SU-DHL-6 (cell line): ENCODE measurements around the gene ARPC1A.

Source experiments
- H2AFZ ChIP-seq: fragments of 200-600 bp; sonication (generic); 2 replicates; pipeline ENCODE4 v1.6.1; 2014; ENCODE audit warnings: low read depth, mild to moderate bottlenecking, moderate library complexity, mixed read lengths, antibody characterized with exemption, low read length; ENCODE audit not compliant: severe bottlenecking
- H3F3A ChIP-seq: fragments of 200-600 bp; shearing (Covaris generic); 2 replicates; pipeline ENCODE4 v1.6.0; 2016; ENCODE audit warnings: antibody characterized with exemption, mild to moderate bottlenecking; ENCODE audit not compliant: insufficient read depth
- H3K27ac ChIP-seq: fragments of 200-600 bp; sonication (generic); 2 replicates; pipeline ENCODE4 v1.5.1; 2016; ENCODE audit warnings: low read depth, mild to moderate bottlenecking, low read length, moderate library complexity, mixed read lengths
- H3K27me3 ChIP-seq: fragments of 200-600 bp; sonication (generic), shearing (Covaris generic); 2 replicates; pipeline ENCODE4 v1.6.0; 2014; ENCODE audit warnings: mild to moderate bottlenecking, low read length
- H3K36me3 ChIP-seq: fragments of 200-600 bp; sonication (generic); 2 replicates; pipeline ENCODE4 v1.6.1; 2014; ENCODE audit warnings: mild to moderate bottlenecking, low read length, mixed read lengths
- H3K4me2 ChIP-seq: fragments of 300-600, 200-600 bp; shearing (Covaris generic), sonication (generic); 2 replicates; pipeline ENCODE4 v1.6.0; 2014; ENCODE audit warnings: low read length, low read depth, mild to moderate bottlenecking; ENCODE audit not compliant: poor library complexity, severe bottlenecking
- H3K4me3 ChIP-seq: fragments of 200-600 bp; sonication (generic); 2 replicates; pipeline ENCODE4 v1.5.1; 2014; ENCODE audit warnings: antibody characterized with exemption, low read length, mild to moderate bottlenecking, mixed read lengths; ENCODE audit not compliant: insufficient read depth, poor library complexity, severe bottlenecking
- H3K79me2 ChIP-seq: fragments of 200-600 bp; sonication (generic); 2 replicates; pipeline ENCODE4 v1.6.1; 2014; ENCODE audit warnings: mild to moderate bottlenecking, low read length, moderate library complexity; ENCODE audit not compliant: insufficient read depth
- H3K9ac ChIP-seq: fragments of 200-600 bp; sonication (generic); 2 replicates; pipeline ENCODE4 v1.7.0; 2014; ENCODE audit warnings: mild to moderate bottlenecking, low read length
- H3K9me2 ChIP-seq: fragments of 200-600 bp; sonication (generic); replicated peaks from 2 replicates; pipeline ENCODE4 v1.6.1; 2014; ENCODE audit warnings: low read length; ENCODE audit not compliant: insufficient read depth
- H3K9me3 ChIP-seq: fragments of 200-600 bp; sonication (generic); 2 replicates; pipeline ENCODE4 v1.6.1; 2014; ENCODE audit warnings: low read length, mixed read lengths; ENCODE audit not compliant: insufficient read depth
- H4K20me1 ChIP-seq: fragments of 200-600 bp; sonication (generic); 2 replicates; pipeline ENCODE4 v1.6.1; 2014; ENCODE audit warnings: low read depth, mild to moderate bottlenecking, antibody characterized with exemption, low read length, moderate library complexity, mixed read lengths
- EZH2phosphoT487 ChIP-seq: fragments of 200-600 bp; sonication (generic), shearing (Covaris generic); conservative IDR thresholded peaks from 2 replicates; pipeline ENCODE4 v1.6.1; 2018; ENCODE audit warnings: mild to moderate bottlenecking, antibody characterized with exemption, low read length, moderate library complexity, mixed read lengths
- TF ChIP-seq, protein P1 (sequence below): fragments of 200-600 bp; sonication (generic); IDR thresholded peaks from one replicate; pipeline ENCODE4 v1.5.1; 2017; ENCODE audit warnings: antibody characterized with exemption, mild to moderate bottlenecking, low read length, moderate library complexity; ENCODE audit not compliant: insufficient read depth, poor library complexity, severe bottlenecking

Gene ARPC1A

DNA sequence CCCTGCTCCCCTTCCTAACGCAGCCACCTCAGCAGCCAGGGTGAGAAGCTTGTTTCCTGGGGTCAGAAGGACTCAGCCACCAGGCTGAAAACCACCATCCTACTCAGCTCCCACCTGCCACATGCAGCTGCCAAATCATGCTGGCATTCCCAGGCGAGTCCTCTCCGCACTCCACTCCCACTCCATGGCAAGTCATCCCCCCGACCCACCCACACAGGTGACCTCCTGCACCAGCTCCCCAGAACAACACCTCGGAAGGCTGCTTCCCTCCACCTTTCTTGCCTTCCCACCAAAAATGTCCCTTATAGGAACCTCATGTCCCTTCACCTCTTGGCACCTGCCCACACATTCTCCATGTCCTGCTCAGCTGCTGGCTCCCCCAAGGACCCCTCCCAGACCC is 78.1 kb downstream of the ARPC1A start:
- Histone ChIP-seq H3K4me3 (no peak overlapping the region), H3K9me3 (no peaks in the 10 kb centered on the region), H3K36me3 (peaks cover 3% of the 10 kb centered on the region; the same call in 1 of the 2 replicates), H3K27me3 (no peaks in the 10 kb centered on the region), H2AFZ (no peak overlapping the region), H3K79me2 (peaks cover 47% of the 10 kb centered on the region), H3F3A (peaks cover 9% of the 10 kb centered on the region), H3K9me2 (no peaks in the 10 kb centered on the region), H4K20me1 (no peaks in the 10 kb centered on the region; the same call in 1 of the 2 replicates), H3K4me2 (no peak overlapping the region), H3K27ac (no peak overlapping the region), H3K9ac (no peak overlapping the region)
- TF ChIP-seq, protein P1, sequence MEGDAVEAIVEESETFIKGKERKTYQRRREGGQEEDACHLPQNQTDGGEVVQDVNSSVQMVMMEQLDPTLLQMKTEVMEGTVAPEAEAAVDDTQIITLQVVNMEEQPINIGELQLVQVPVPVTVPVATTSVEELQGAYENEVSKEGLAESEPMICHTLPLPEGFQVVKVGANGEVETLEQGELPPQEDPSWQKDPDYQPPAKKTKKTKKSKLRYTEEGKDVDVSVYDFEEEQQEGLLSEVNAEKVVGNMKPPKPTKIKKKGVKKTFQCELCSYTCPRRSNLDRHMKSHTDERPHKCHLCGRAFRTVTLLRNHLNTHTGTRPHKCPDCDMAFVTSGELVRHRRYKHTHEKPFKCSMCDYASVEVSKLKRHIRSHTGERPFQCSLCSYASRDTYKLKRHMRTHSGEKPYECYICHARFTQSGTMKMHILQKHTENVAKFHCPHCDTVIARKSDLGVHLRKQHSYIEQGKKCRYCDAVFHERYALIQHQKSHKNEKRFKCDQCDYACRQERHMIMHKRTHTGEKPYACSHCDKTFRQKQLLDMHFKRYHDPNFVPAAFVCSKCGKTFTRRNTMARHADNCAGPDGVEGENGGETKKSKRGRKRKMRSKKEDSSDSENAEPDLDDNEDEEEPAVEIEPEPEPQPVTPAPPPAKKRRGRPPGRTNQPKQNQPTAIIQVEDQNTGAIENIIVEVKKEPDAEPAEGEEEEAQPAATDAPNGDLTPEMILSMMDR: no peak
- no peak for TF ChIP-seq EZH2phosphoT487

DNA sequence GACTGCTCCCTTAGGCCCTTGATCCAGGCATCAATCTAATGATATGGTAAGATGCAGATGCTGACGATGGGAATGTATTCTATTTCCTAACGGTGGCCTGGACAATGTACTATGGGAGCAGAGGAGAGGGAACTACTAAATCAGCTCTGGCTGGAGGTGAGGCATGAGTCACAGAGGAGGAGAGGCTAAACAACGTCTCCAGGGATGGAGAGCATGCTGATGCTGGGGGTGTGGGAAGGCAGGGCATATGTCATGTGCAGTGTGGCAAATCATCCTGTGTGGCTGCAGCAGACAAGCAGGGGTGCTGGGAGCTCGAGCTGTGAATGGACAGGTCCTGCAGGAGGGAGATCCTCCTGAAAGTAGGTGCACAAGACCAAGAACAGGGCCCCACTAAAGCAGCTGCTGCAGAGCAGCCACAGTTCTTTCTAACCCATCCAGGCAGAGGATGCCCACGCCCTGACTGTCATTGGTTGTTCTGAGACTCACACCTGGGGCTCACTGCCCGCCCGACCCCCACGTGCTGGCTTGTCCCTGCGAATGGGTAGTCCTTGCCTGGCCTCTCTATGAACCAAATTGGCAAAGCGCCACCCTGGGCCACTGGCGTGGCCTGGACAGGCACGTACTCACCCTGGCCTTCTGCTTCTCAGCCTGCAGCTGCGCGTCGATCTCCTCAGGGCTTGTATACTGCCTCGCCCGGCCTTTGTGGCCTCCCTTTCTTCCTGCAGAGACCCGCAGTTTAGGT is 78.7 kb downstream of the ARPC1A start:
- Histone ChIP-seq H2AFZ (no peak overlapping the region), H3F3A (peaks cover 6% of the 10 kb centered on the region), H4K20me1 (no peaks in the 10 kb centered on the region; the same call in 1 of the 2 replicates), H3K9me2 (no peaks in the 10 kb centered on the region), H3K4me2 (no peak overlapping the region), H3K9me3 (no peaks in the 10 kb centered on the region), H3K9ac (no peak overlapping the region), H3K4me3 (no peak overlapping the region), H3K27me3 (no peaks in the 10 kb centered on the region), H3K27ac (no peak overlapping the region), H3K36me3 (peaks cover 3% of the 10 kb centered on the region; the same call in 1 of the 2 replicates), H3K79me2 (peaks cover 54% of the 10 kb centered on the region)
- TF ChIP-seq, protein P1: no peak
- no peak for TF ChIP-seq EZH2phosphoT487

DNA sequence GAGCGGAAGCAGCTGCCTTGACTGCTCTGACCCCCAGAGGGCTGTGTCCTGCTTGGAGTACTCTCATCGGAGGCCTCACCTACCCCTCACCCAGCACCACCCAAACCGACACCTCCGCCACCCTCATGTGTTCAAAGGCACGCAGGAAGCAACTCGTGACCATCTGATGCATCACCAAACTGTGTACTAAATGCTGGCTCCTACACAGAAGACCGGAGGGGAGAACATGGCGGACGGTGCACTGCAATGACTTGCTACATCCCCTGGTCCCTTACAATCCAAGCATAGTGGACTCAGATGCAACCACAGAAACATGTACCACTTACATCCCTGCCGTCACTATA is 79.3 kb downstream of the ARPC1A start:
- Histone ChIP-seq H4K20me1 (no peaks in the 10 kb centered on the region; the same call in 1 of the 2 replicates), H3K36me3 (peaks cover 3% of the 10 kb centered on the region; the same call in 1 of the 2 replicates), H3K4me3 (no peak overlapping the region), H3K27ac (no peak overlapping the region), H3K9ac (no peak overlapping the region), H3K9me2 (no peaks in the 10 kb centered on the region), H3K79me2 (peaks cover 59% of the 10 kb centered on the region), H2AFZ (no peak overlapping the region), H3K27me3 (no peaks in the 10 kb centered on the region), H3F3A (peaks cover 6% of the 10 kb centered on the region), H3K4me2 (no peak overlapping the region), H3K9me3 (no peaks in the 10 kb centered on the region)
- TF ChIP-seq, protein P1: no peak
- no peak for TF ChIP-seq EZH2phosphoT487
